ENCODE data around the gene KRT82. TPM values are rescaled to one million over a fixed set of nuclear protein-coding genes. Genes with fewer than 3 reads are reported as not detected.
A peak's percentile ranks its signal among the peaks of the same experiment; 100 is the strongest.

KRT82 gene
- total and polyA plus RNA-seq, 2 of the 8 experiments (the other 6 are each of a cell fraction or from before 2014, with no cell fraction given), result not detected

DNA sequence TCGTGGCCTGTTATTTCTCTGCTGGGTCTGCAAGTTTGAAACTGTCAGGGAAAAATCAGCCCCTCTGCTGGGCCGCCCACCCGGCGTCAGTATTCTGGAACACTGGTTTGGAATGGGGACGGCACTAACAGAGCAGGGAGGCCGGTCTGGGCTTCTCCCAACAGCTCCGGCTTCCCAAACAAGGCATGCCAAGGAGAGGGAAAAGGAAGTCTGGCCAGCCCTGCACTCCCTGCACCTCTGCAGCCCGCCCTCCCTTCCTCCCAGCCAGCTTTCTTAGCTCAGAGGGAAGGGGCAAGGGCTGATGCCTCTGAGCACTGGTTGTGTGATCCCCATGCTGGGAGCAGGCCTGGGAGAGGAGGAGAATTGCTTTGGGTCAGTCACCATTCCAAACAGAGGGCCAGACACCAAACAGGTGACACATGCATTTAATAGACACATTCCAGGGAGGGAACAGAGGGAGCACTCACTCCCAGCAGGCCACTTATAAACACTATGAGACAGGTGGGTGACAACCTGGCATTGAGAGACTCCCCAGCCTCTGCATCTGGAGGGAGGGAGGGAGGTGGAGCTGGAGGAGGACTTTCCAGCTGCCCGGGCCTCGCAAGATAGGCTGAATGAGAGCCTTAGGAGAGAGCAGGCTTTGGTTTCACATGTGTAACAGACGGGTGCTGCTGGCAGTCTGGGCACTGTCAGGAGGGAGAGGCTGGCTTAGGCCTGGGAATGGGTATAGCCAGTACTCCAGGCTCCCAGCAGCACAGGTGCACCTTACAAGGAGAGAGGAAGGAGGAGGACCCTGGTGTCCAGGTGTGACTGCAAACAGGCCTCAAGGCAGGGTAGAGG is 17.7 kb upstream of the KRT82 start:
- CTCF ChIA-PET (ENCODE audit: partially characterized antibody), result interaction anchor here (1.0 to 4.7 kb wide), 8 partner anchors 10 to 162 kb away, joined by 3 to 16 read pairs (median 8); partner anchors contain the start of gene KRT75
- Histone ChIP-seq H3K18ac (ENCODE audit: extremely low read depth, low read length) (no peak overlapping the region), H3K79me2 (ENCODE audit: control insufficient read depth in 1 of 2, insufficient read depth in 2 of 2, low read length in 2 of 2) (no peaks in the 10 kb centered on the region), H2BK15ac (ENCODE audit: low read length) (no peak overlapping the region), H3K9ac (replicated peaks in 1 of 4; ENCODE audit: extremely low read depth in 1 of 4, low read depth in 3 of 4, low read length in 3 of 4) (no peak overlapping the region), H2BK120ac (replicated peaks; ENCODE audit: low read depth, low read length) (no peak overlapping the region), H2AFZ (ENCODE audit: low read length) (peak overlapping the region; percentile 5; the same call in 1 of the 2 replicates), H3K23me2 (ENCODE audit: low read depth, low read length) (no peaks in the 10 kb centered on the region; the same call in 1 of the 2 replicates), H3K27ac (ENCODE audit: low read depth, low read length) (no peak overlapping the region), H3K4me2 (ENCODE audit: insufficient read depth in 1 of 2, low read depth in 2 of 2, low read length in 2 of 2) (no peak overlapping the region), H2AK5ac (ENCODE audit: low read depth, low read length) (no peak overlapping the region), H4K5ac (ENCODE audit: insufficient read length, low read depth, low read length) (no peak overlapping the region), H3K23ac (ENCODE audit: insufficient read length) (no peak overlapping the region), H3K56ac (replicated peaks; ENCODE audit: insufficient read length, low read depth, low read length) (no peak overlapping the region), H3K4me1 (replicated peaks in 1 of 4; ENCODE audit: control insufficient read depth in 3 of 4, insufficient read depth in 4 of 4, low read length in 3 of 4) (no peaks in the 10 kb centered on the region; a peak in 2 of 7 replicates), H3K4me3 (ENCODE audit: extremely low read depth in 1 of 4, insufficient read depth in 2 of 4, low read depth in 3 of 4, low read length in 4 of 4) (no peak overlapping the region), H3K9me3 (ENCODE audit: insufficient read depth in 2 of 2, low read depth in 1 of 2, low read length in 1 of 2) (no peaks in the 10 kb centered on the region), H4K8ac (ENCODE audit: extremely low read depth, insufficient read depth, low read length) (peak overlapping the region; percentile 12), H3K79me1 (ENCODE audit: low read depth, low read length) (no peaks in the 10 kb centered on the region), H3K36me3 (ENCODE audit: control insufficient read depth in 2 of 4, insufficient read depth in 4 of 4, low read length in 3 of 4) (no peaks in the 10 kb centered on the region), H3K4ac (replicated peaks; ENCODE audit: insufficient read length, low read depth, low read length) (no peak overlapping the region), H2BK5ac (ENCODE audit: low read depth, low read length) (no peak overlapping the region), H3K14ac (ENCODE audit: insufficient read length) (no peak overlapping the region), H2BK20ac (ENCODE audit: low read length) (no peak overlapping the region), H3K27me3 (replicated peaks in 1 of 4; ENCODE audit: control insufficient read depth in 3 of 4, extremely low read depth in 1 of 4, insufficient read depth in 3 of 4, low read length in 3 of 4) (no peaks in the 10 kb centered on the region), H4K91ac (replicated peaks; ENCODE audit: insufficient read length, low read length) (no peak overlapping the region), H4K20me1 (replicated peaks in 1 of 2; ENCODE audit: control insufficient read depth in 1 of 2, insufficient read depth in 2 of 2, low read length in 2 of 2) (no peaks in the 10 kb centered on the region), H2BK12ac (ENCODE audit: low read depth, low read length) (0 out of 2 replicates have a peak overlapping the region, but pooled peaks have one; percentile 75)
- FAIRE-seq (no peak), DNase-seq (ENCODE audit: low read depth in 1 of 2, low spot score in 2 of 2) (no peak)
- POLR2A ChIA-PET (ENCODE audit: partially characterized antibody), result interaction anchor here (0.7 kb wide), 2 partner anchors 418 to 587 kb away, joined by 3 read pairs; no protein-coding TSS in a partner anchor
- WGBS, 2 experiments (ENCODE audit: extremely low coverage in 1 of 2, insufficient coverage in 1 of 2, insufficient read length in 1 of 2, insufficient replicate concordance in 2 of 2, low coverage in 1 of 2, low lambda C conversion rate in 2 of 2, missing lambda C conversion rate in 1 of 2), result 82% methylated on average over 9 of the region's 11 CpGs; no CpG with 5 or more reads in 1 of the 2 experiments
- TF ChIP-seq RNF2 (IDR thresholded peaks at IDR 0.05; ENCODE audit: borderline replicate concordance, low read depth, low read length, missing control alignments, poor library complexity, severe bottlenecking), result no peak
- TF ChIP-seq SP4 (IDR thresholded peaks at IDR 0.05; ENCODE audit: low read length), result no peak
- no peak for TF ChIP-seq EGR1 (IDR thresholded peaks at IDR 0.05; ENCODE audit: borderline replicate concordance, low read depth, low read length)
- TF ChIP-seq SIN3A (conservative IDR thresholded peaks at IDR 0.05 in 1 of 2, IDR thresholded peaks at IDR 0.05 in 1 of 2; ENCODE audit: low read depth in 1 of 2, low read length in 2 of 2), result no peak
- TF ChIP-seq CREB1 (IDR thresholded peaks at IDR 0.05), result no peak
- no peak for TF ChIP-seq SIX5 (IDR thresholded peaks at IDR 0.05; ENCODE audit: low read depth, low read length)
- TF ChIP-seq CTBP2 (IDR thresholded peaks at IDR 0.05; ENCODE audit: borderline replicate concordance, insufficient read depth, insufficient read length, low read length), result no peak
- TF ChIP-seq MAX (IDR thresholded peaks at IDR 0.05), result no peak
- no peak for TF ChIP-seq POLR2A (IDR thresholded peaks at IDR 0.05; ENCODE audit: control extremely low read depth in 1 of 2, low read depth in 2 of 2, low read length in 2 of 2)
- no peak for TF ChIP-seq GTF2F1 (IDR thresholded peaks at IDR 0.05; ENCODE audit: borderline replicate concordance, low read depth, low read length)
- no peak for TF ChIP-seq SRF (IDR thresholded peaks at IDR 0.05; ENCODE audit: low read depth, low read length)
- no peak for TF ChIP-seq SP1 (IDR thresholded peaks at IDR 0.05; ENCODE audit: low read depth, low read length)
- TF ChIP-seq ASH2L (IDR thresholded peaks at IDR 0.05; ENCODE audit: low read length), result no peak
